ENCODE data around the gene DNAH3.
"Not testable (repeated sequence)": the region's sequence is repeated elsewhere in the genome, so short reads cannot be mapped to it uniquely, and the experiment has no call there.

The DNAH3 gene

DNA sequence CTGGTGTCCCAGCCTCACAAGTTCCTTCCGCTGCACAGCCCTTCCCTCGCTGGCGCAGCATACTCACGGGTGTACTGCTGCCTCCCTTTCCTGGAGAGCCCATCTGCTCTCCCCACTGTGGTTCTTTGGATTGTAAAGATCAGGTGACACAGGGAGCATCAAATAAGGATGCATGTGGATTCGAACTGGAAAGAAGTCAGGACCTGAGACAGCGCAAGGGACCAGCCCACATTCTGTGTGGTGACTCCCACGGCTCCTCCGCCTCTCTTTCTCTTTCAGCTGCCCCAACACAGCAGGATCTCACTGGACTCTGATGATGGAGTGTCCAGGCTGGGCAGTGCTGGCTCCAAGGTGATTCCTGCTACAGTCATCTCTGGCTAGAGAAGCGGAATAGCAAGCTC is 15.9 kb upstream of the DNAH3 start:
- FAIRE-seq = no peak

DNA sequence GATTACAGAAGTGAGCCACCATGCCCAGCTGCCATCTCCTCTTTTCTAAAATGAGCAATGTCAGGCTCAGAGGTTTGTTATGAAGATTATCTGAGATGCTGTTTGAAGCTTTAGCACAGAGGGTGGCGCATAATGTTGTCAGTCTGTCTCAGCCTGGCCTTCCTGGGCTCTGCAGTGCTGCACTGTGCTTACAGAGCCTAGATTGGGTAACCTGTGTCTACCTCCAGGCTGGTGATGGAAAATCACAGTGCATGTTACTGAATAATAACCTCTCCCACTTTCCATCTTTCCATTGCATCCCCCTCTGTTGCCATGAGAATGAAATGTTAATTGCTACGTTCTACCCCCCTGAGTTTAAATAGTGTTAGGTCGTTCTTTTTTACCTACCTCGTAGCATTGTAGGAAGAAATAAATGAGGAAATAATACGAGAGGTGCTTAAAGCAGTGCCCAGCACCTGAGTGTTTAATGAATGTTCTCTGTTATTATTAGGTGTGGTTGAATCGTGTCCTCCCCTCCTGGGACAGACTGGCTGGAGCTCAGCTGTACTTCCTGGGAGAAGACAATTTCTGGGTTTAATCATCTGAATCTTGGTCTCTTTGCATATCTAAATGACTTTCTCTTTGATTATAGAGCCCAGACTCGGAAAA is 14.0 kb upstream of the DNAH3 start:
- no peak for FAIRE-seq

DNA sequence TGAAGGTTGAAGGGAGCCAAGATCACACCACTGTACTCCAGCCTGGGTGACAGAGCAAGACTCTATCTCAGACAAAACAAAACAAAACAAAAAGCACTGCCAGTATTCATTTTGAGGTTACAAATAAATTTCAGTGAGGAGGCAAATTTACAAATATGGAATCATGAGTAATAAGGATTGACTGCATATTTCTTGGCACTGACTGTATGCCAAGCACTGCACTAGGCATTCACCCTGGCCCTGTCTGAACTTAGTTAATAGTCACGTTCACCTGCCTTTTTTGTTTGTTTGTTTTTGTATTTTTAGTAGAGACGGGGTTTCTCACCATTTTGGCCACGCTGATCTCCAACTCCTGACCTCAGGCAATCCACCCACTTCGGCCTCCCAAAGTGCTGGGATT is 12.9 kb upstream of the DNAH3 start:
- no peak for FAIRE-seq

DNA sequence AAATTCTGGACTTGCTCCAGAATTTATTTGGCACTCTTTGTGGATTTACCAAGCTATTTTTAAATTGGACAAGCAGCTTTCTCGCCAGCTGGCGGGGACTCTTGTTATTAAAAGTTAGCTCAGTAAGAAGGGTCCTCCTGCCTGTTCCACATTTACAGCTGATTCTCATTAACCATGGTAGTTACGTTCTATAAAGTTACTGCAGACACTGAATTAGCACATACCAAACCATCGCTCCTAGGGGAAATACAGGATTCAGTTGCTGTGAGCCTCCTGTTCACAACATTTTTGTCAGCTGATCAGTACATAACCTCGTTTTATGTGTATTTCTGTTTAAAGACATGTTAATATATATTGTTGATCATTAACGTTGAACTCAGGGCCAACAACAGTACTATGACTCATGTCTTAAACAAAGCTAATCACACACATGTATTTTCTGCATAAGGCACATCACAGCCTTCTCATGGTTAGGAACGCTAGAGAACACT is 12.1 kb upstream of the DNAH3 start:
- no peak for FAIRE-seq

GRCh38 chr16:21161211-21161610 is 10.6 kb upstream of the DNAH3 start:
- no peak for FAIRE-seq

DNA sequence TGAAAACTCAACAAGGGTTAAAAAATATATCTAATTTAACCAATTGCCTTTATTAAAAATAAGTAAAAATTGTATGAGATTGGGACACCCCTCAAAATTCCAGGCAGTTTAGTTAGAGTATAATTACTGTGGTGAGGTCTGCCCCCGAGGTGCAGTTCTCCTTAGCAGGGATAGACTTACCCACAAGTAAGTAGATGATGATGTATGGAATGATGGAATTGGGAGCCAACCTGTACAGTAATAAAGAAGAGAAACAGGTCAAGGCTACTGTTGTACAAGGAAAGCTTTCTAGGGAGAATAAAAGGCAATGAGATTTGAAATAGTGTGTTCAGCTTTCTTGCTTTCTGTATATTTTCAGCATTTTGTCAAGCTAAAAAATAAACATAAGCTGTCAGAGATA is 9.6 kb upstream of the DNAH3 start:
- FAIRE-seq = no peak

- FAIRE-seq = no peak
These were observed 8.8 kb upstream of the DNAH3 start for GRCh38 chr16:21159281-21159951.

DNA sequence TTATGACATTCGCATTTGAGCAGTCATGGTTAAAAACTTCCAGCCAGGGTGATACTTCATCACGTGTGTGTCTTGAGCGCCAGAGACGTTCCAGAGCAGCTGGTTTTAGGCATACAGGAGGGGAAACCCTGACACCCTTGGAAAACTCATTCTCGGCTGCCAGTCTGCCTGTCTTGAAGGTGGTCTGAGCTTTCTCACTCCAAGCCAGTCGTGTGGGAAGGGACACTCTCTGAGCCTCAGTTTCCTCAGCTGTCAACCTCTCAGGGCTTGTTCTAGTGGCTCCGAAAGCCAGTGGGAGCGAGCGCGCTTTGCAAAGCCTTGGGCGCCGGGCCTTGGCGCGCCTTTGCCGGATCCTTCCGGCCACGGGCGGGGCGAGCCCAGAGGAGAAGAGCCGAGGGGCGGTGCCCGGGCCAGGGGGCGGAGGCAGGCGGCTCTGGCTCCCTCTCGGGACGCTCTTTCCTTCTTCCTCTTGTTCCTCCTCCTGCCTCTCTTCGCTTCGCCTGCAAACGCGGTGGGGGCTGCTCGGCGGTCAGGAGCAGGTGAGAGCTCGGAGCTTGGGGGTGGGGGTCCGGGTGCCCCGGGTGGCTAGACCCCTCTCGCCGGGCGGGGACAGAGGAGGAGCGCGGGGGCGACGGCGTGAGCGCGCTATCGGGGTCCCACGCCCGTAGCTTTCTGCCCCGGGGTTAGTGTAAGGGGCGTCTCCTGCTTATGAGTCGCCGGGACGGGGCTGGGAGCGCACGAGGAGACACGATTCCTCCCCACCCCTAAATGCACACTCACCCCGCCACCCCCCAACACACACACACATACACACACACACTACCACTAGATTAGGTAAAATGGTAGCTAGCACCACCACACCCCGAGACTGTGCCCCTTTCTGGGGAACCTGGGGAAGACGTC is 7.8 kb upstream of the DNAH3 start, which contains the start of gene LDAF1:
Gene LDAF1 (plus strand): TSS at position 467 of the 903 bp plus-strand sequence. CDS start 2,509 bp downstream, outside the sequence.
- no peak for FAIRE-seq

DNA sequence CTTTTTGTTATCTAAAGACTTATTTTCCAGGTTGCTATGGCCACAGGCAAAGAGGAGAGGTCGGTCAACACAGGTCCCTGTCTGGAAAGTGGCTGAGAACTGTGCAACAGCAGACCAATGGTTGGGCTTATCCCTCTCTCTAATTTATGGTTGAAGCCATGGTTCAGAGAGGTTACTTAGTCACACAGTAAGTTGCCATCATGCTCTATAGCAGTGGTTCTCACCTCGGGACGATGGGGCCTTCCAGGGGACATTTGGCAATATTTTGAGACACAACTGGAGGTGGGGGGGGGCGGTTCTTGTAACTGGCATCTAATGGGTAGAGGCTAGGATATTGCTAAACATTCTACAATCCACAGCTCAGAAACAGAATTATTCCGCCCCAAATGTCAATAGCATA is 7.0 kb upstream of the DNAH3 start:
- no peak for FAIRE-seq

GRCh38 chr16:21156767-21157467 is 6.3 kb upstream of the DNAH3 start:
- FAIRE-seq = peak; percentile 33

GRCh38 chr16:21156011-21156410 is 5.4 kb upstream of the DNAH3 start:
- not testable (repeated sequence) for FAIRE-seq

DNA sequence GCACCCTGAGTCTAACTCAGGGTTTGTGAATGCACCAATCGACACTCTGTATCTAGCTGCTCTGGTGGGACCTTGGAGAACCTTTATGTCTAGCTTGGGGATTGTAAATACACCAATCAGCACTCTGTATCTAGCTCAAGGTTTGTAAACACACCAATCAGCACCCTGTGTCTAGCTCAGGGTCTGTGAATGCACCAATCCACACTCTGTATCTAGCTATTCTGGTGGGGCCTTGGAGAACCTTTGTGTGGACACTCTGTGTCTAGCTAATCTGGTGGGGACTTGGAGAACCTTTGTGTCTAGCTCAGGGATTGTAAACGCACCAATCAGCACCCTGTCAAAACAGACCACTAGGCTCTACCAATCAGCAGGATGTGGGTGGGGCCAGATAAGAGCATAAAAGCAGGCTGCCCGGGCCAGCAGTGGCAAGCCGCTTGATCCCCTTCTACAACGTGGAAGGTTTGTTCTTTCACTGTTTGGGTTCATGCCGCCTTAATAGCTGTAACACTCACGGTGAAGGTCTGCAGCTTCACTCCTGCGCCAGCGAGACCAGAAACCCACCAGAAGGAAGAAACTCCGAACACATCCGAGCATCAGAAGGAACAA is 2.6 kb upstream of the DNAH3 start:
- FAIRE-seq = not testable (repeated sequence)

- FAIRE-seq = not testable (repeated sequence)
These were observed 1.7 kb upstream of the DNAH3 start for GRCh38 chr16:21152160-21153030.

- FAIRE-seq = no peak
These were observed 4.9 kb downstream of the DNAH3 start for GRCh38 chr16:21145738-21146137.

GRCh38 chr16:21134053-21134452 is 16.6 kb downstream of the DNAH3 start:
- FAIRE-seq = no peak

DNA sequence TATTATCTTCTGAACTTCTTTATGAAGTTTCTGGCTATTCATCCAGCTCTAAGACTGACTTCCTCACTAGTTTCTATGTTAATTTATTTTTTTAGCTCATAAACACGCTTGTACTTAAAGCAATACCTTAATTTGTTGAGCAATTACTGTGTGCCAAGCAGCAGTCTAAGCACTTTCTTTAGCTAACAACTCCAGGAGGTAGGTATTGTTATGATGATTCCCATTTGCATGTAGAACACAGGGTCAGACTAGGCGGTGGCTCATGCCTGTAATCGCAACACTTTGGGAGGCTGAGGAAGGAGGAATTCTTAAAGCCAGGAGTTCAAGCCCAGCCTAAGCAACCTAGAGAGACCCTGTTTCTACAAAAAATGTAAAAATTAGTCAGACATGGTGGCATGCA is 19.8 kb downstream of the DNAH3 start:
- FAIRE-seq = no peak

- FAIRE-seq = no peak
These were observed 21.7 kb downstream of the DNAH3 start for GRCh38 chr16:21128991-21129390.

DNA sequence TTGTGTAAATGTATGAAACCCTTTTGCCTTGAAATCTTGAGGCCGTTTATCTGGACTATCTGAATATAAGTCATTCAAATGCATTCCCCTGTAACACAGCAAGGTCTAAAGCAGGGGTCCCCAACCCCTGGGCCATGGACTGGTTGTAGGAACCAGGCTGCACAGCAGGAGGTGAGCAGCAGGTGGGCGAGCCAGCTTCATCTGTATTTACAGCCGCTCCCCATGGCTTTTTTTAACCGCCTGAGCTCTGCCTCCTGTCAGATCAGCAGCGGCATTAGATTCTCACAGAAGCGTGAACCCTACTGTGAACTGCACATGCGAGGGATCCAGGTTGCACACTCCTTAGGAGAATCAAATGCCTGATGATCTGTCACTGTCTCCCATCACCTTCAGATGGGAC is 24.1 kb downstream of the DNAH3 start:
- no peak for FAIRE-seq

DNA sequence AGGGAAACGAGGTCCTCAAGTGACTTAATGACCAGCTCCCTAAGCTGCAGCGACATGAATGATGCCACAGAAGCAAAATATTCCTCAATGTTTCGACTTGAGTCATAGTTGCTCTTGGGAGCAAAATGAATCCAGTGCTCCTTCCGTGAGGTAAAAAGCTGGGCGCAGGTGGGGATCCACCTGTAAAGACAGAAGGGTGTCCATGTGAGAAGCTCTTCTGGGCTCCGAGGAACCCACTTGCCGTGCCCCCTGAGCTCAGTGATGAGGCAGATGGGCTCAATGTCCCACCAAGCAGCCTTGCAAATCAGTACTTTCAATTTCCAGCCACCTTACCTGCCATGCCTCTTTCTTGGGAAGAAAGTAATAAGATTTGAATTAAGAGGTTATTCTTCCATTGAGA is 25.5 kb downstream of the DNAH3 start:
- FAIRE-seq = no peak

GRCh38 chr16:21120976-21121520 is 29.6 kb downstream of the DNAH3 start:
- FAIRE-seq = no peak

DNA sequence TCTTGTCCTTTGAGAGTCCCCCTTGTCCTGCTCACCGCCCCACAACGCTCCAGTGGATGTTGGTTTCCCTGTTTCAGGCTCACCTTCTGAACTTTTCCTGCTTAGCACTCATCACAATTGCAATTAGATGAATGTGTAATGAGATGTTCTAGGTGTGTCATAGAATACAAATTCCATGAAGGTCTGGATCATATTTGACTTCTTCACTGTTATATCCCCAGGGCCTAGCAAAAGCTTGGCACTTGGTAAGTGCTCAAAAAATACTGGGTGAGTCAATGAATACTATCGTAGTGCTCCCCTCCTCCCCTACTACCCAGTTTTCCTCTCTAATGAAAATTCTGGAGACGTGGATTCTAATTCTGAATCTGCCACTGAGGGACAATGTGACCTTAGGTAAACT is 33.1 kb downstream of the DNAH3 start:
- no peak for FAIRE-seq
